Heart right ventricle (tissue), 16 donors: ENCODE measurements around the gene LUC7L2. TPM values are rescaled to one million over a fixed set of nuclear protein-coding genes. Genes with fewer than 3 reads are reported as not detected.

Experiments
- ATAC-seq, 8 donors: fragments of 200-7000 bp; cut with Tn5 transposase; one replicate each; pipeline ENCODE4 v1.9.1; 2020; ENCODE audit warnings: mild to moderate bottlenecking in 8 of 8, moderate library complexity in 8 of 8, moderate number of reproducible peaks in 1 of 8
- DNase-seq, 2 donors: peaks; one replicate each; pipeline ENCODE4 v3.0.0-alpha.2; 2020
- H3K27ac ChIP-seq, 10 donors: fragments of 200-600 bp; sonication (generic) in 2 of 10; one replicate each; pipeline versions ENCODE4 v1.5.0 to v1.8.0; 2020 to 2022; ENCODE audit warnings: mild to moderate bottlenecking in 3 of 10
- H3K27me3 ChIP-seq, 7 donors: fragments of 200-600 bp; one replicate each; pipeline ENCODE4 v1.8.0; 2021 to 2022; ENCODE audit warnings: mild to moderate bottlenecking in 2 of 7
- H3K36me3 ChIP-seq, 9 donors: fragments of 200-600 bp; sonication (generic) in 1 of 9; one replicate each; pipeline versions ENCODE4 v1.5.0 to v1.8.0; 2020 to 2022; ENCODE audit warnings: mild to moderate bottlenecking in 2 of 9
- H3K4me1 ChIP-seq, 9 donors: fragments of 200-600 bp; sonication (generic) in 1 of 9; one replicate each; pipeline versions ENCODE4 v1.5.0 to v1.8.0; 2020 to 2022; ENCODE audit warnings: mild to moderate bottlenecking in 4 of 9
- H3K4me3 ChIP-seq, 10 donors: fragments of 200-600 bp; sonication (generic) in 2 of 10; one replicate each; pipeline versions ENCODE4 v1.5.0 to v1.8.0; 2020 to 2022; ENCODE audit warnings: mild to moderate bottlenecking in 7 of 10, moderate library complexity in 2 of 10
- H3K9me3 ChIP-seq, 11 donors: fragments of 200-600 bp in 10 of 11; sonication (generic) in 2 of 11; one replicate each; pipeline versions ENCODE4 v1.5.0 to v1.8.0; 2013 to 2022; ENCODE audit warnings: mild to moderate bottlenecking in 2 of 11, control low read depth in 1 of 11, moderate library complexity in 1 of 11
- CTCF ChIP-seq, 9 donors: fragments of 200-600 bp; sonication (generic) in 2 of 9; IDR thresholded peaks; one replicate each; pipeline versions ENCODE4 v1.5.0 to v1.8.0; 2021 to 2022; ENCODE audit warnings: antibody characterized with exemption in 9 of 9, mild to moderate bottlenecking in 5 of 9, moderate library complexity in 1 of 9
- WGBS, 2 donors: extraction: QIAGEN DNeasy Blood & Tissue Kit; methylation state at CpG; one replicate each; pipeline ENCODE4 v1.1.7; 2013; ENCODE audit warnings: inconsistent platforms in 1 of 2; 5-methylcytosine and 5-hydroxymethylcytosine counted together
- intact Hi-C, 10 donors: fragments of 100-400 bp; cut with DNase I; formaldehyde crosslinking; loops; one replicate each; pipeline versions ENCODE4 v1.11.1 to v1.14.2; 2022
- polyA plus RNA-seq, 2 donors: library from polyadenylated mRNA; stranded (reverse); fragments of 200-250 nt; gene quantifications; one replicate each; pipeline ENCODE4 v1.2.3, GENCODE V29; 2013
- total RNA-seq, 10 donors: library from RNA; stranded (reverse); fragmentation: NEBNext Ultra II Directional in 3 of 10; extraction: Animal tissue kit (Norgen Biotek cat#: 25700) in 3 of 10; gene quantifications; one replicate each; pipeline versions ENCODE4 v1.2.1 to v1.2.4, GENCODE V29; 2021 to 2023
- donor health status: Arrhythmogenic right ventricular cardiomyopathy.
- donor health status: ischemic (EF 13 %, LVEDD 7.1; RV severe dilation, severe dysfunction).
- donor health status: healthy with polysubstance abuse.
- donor health status: DM: no; HTN: yes; CAD: no.
- donor health status: DM: no; HTN: no; CAD: no.
- donor health status: ischemic (EF 25% LVEDD 6.9; RV normal size, moderate dysfunction).
- donor health status: ischemic (EF 25% LVEDD 5.7; RV mildly dilated, moderate dysfunction).
- donor health status: healthy.
- donor health status: DM: yes; HTN: yes; CAD: no.
- donor health status: Ischemic cardiomyopathy.
- donor health status: ischemic (EF 35%, LVEDD 5.7; RV mildly dilated, moderate dysfunction).
- donor health status: nonischemic (EF 11% LVEDD 7.7; RV severe dilation, severe dysfunction).
- donor health status: DM: yes; HTN: yes; CAD: no.
- donor health status: PGD.
- donor health status: ischemic (EF 29% LVEDD 5.4; RV normal size, mild dysfunction).
- donor health status: nonischemic (EF 23%, LVEDD 6.1; RV moderate dilation, normal function).

Gene LUC7L2
- total and polyA plus RNA-seq, 12 donors: 26.6 to 52.7 (median 47.8) TPM

GRCh38 chr7:139340808-139341057 lies 19.0 kb upstream of the LUC7L2 start:
- peak overlapping the region; percentile 59 to 93 (median 82) for H3K4me3 ChIP-seq
- peak in 5 of 8 donors; percentile 0 to 23 (median 8) for ATAC-seq
- H3K27me3 ChIP-seq: no peaks in the 10 kb centered on the region
- no peak for TF ChIP-seq CTCF (IDR thresholded peaks at IDR 0.05)
- H3K36me3 ChIP-seq: peaks cover 0 to 13% (median 3%) of the 10 kb centered on the region in 9 donors
- intact Hi-C loops: loop anchor here in 7 of 10 donors (1.0 to 2.0 kb wide), 2 partner anchors 18 to 19 kb away; partner anchors contain the start of gene LUC7L2 (in 7 of the 7)
- H3K4me1 ChIP-seq: peaks cover 0 to 21% (median 13%) of the 10 kb centered on the region in 9 donors
- no peak for DNase-seq
- peak overlapping the region; percentile 98 to 100 (median 99) for H3K27ac ChIP-seq
- peaks cover 0 to 8% (median 0%) of the 10 kb centered on the region in 11 donors for H3K9me3 ChIP-seq
- WGBS, 2 donors: 0% methylated on average over 9 of the region's 9 CpGs

- peaks cover 0 to 21% (median 13%) of the 10 kb centered on the region in 9 donors for H3K4me1 ChIP-seq
- peaks cover 0 to 8% (median 0%) of the 10 kb centered on the region in 11 donors for H3K9me3 ChIP-seq
- peaks cover 0 to 17% (median 8%) of the 10 kb centered on the region in 9 donors for H3K36me3 ChIP-seq
- no peaks in the 10 kb centered on the region for H3K27me3 ChIP-seq
- WGBS, 2 donors: 0% methylated on average over 54 of the region's 54 CpGs
- peak within 1 kb of the TSS; percentile 98 to 100 (median 99) for H3K27ac ChIP-seq
- peak within 1 kb of the TSS; percentile 59 to 93 (median 82) for H3K4me3 ChIP-seq
- TF ChIP-seq CTCF (IDR thresholded peaks at IDR 0.05): peak; percentile 13 to 65 (median 51)
- intact Hi-C loops: loop anchor here in 5 of 10 donors (1.0 to 2.0 kb wide), 2 partner anchors 18 kb away; partner anchors contain the start of gene LUC7L2 (in 5 of the 5)
- peak; percentile 89 to 95 for DNase-seq
- ATAC-seq: peak; percentile 81 to 92 (median 88)
Measured at GRCh38 chr7:139341058-139341775, 18.5 kb upstream of the LUC7L2 start, which contains the start of gene FMC1. TSS of gene FMC1 (plus strand) at chr7:139341337. CDS start at chr7:139341385, 48 bp downstream.

GRCh38 chr7:139341776-139342226 lies 17.9 kb upstream of the LUC7L2 start:
- peaks cover 0 to 21% (median 13%) of the 10 kb centered on the region in 9 donors for H3K4me1 ChIP-seq
- H3K9me3 ChIP-seq: peaks cover 0 to 8% (median 0%) of the 10 kb centered on the region in 11 donors
- peak overlapping the region; percentile 98 to 100 (median 99) for H3K27ac ChIP-seq
- no peaks in the 10 kb centered on the region for H3K27me3 ChIP-seq
- peak overlapping the region; percentile 59 to 93 (median 82) for H3K4me3 ChIP-seq
- ATAC-seq (no peak), DNase-seq (no peak)
- intact Hi-C loops: loop anchor here in 6 of 10 donors (1.0 to 2.0 kb wide), 2 partner anchors 17 to 18 kb away; partner anchors contain the start of gene LUC7L2 (in 6 of the 6)
- WGBS, 2 donors: 0 to 1% methylated on average over 9 of the region's 9 CpGs
- peaks cover 0 to 23% (median 14%) of the 10 kb centered on the region in 9 donors for H3K36me3 ChIP-seq
- TF ChIP-seq CTCF (IDR thresholded peaks at IDR 0.05): no peak

GRCh38 chr7:139345042-139345441 lies 14.7 kb upstream of the LUC7L2 start:
- no peak for ATAC-seq
- intact Hi-C loops: no loop called here
- 93 to 94% methylated on average over 1 of the region's 1 CpG for WGBS, 2 donors
- H3K9me3 ChIP-seq: no peaks in the 10 kb centered on the region
- no peak overlapping the region for H3K27ac ChIP-seq
- no peak for TF ChIP-seq CTCF (IDR thresholded peaks at IDR 0.05)
- peaks cover 0 to 21% (median 13%) of the 10 kb centered on the region in 9 donors for H3K4me1 ChIP-seq
- no peaks in the 10 kb centered on the region for H3K27me3 ChIP-seq
- no peak overlapping the region for H3K4me3 ChIP-seq
- DNase-seq: no peak
- peaks cover 0 to 54% (median 41%) of the 10 kb centered on the region in 9 donors for H3K36me3 ChIP-seq
